ENCODE results near the gene SGMS2. TPM values are rescaled to one million over a fixed set of nuclear protein-coding genes. Genes with fewer than 3 reads are reported as not detected.
A peak's percentile ranks its signal among the peaks of the same experiment; 100 is the strongest.

Gene SGMS2
- total and polyA plus RNA-seq, 11 donors, result 2.6 to 117 (median 29.8) TPM

DNA sequence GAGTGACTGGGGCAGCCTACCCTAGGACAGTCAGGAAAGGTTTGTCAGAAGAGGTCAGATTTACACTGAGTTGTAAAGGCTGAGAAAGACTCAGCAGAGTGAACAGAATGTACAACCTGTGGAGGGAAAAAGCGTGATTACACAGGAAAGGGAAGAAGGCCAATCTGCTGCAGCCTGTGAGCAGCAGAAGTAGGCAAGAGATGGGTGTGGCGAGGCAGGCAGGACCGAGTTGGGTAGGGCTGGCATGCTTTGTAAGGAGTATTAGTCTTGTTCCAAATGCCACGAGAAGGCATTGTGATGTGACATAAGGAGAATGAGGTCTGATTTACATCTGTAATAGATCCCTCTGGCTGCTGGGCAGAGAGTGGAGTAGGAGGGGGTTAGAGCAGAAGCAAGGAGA lies 12.6 kb downstream of the SGMS2 start:
- 66 to 75% (median 70%) methylated on average over 4 of the region's 4 CpGs for whole genome bisulfite sequencing, 4 donors
- H3K9me3 ChIP-seq, result peaks cover 0 to 7% (median 0%) of the 10 kb centered on the region in 12 donors
- TF ChIP-seq CTCF (IDR thresholded peaks at IDR 0.05) (no peak), POLR2A (IDR thresholded peaks at IDR 0.05) (no peak)
- peak in 1 of 5 donors; percentile 41 for DNase-seq
- intact Hi-C loops (cut with DNase I), result no loop called here
- no peaks in the 10 kb centered on the region for H3K36me3 ChIP-seq
- ATAC-seq, result peak in 3 of 4 donors; percentile 45 to 67 (median 55)
- H3K4me3 ChIP-seq, result no peak overlapping the region
- H3K27ac ChIP-seq, result peak overlapping the region in 2 of 12 donors; percentile 2 to 76
- H3K4me1 ChIP-seq, result peaks cover 0 to 43% (median 1%) of the 10 kb centered on the region in 12 donors
- H3K27me3 ChIP-seq, result no peaks in the 10 kb centered on the region

DNA sequence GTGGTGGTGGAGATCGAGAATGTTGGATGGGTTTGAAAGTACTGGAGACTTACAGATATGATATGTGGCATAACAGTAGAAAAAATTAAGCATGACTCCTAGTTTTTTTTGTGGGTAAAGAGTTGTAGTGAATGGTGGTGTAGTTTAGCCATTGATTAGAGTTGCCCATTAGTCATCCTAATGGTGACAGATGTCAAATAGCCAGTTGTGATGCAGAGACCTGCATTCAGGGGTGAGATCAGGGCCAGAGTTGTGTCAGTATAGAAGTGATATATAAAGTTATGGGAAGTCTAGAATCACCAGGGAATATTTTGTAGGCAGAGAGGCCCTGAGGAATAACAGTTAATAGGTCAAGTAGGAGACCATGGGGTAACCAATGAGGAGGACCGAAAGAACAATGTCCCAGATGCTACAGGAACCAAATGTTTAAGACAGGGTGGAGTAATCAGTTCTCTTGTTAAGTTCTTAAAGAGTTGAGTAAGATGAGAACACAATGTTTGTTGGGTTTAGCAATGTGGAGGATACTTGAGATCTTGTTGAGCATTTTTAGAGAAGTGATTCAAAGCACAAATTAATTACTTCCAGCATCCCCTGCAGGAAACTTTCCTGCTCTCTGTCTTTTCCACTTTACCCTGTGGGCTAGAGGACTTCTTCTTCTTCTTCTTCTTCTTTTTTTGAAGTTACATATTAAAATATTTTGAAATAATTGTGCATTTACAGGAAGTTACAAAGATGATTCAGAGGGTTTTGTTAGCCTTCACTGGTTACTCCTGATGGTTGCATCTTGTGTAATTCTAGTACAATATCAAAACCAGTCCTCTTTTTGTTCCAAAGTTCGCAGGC lies 13.3 kb downstream of the SGMS2 start:
- intact Hi-C loops (cut with DNase I), result no loop called here
- H3K36me3 ChIP-seq, result no peaks in the 10 kb centered on the region
- H3K27ac ChIP-seq, result peak overlapping the region in 2 of 12 donors; percentile 2 to 76
- peaks cover 0 to 48% (median 1%) of the 10 kb centered on the region in 12 donors for H3K4me1 ChIP-seq
- no peaks in the 10 kb centered on the region for H3K27me3 ChIP-seq
- H3K9me3 ChIP-seq, result peaks cover 0 to 7% (median 0%) of the 10 kb centered on the region in 12 donors
- ATAC-seq, result peak in 2 of 4 donors; percentile 54 to 63
- TF ChIP-seq CTCF (IDR thresholded peaks at IDR 0.05), result no peak
- TF ChIP-seq POLR2A (IDR thresholded peaks at IDR 0.05), result no peak
- no peak overlapping the region for H3K4me3 ChIP-seq
- DNase-seq, result no peak
- 87 to 91% (median 88%) methylated on average over 3 of the region's 3 CpGs for WGBS, 4 donors

DNA sequence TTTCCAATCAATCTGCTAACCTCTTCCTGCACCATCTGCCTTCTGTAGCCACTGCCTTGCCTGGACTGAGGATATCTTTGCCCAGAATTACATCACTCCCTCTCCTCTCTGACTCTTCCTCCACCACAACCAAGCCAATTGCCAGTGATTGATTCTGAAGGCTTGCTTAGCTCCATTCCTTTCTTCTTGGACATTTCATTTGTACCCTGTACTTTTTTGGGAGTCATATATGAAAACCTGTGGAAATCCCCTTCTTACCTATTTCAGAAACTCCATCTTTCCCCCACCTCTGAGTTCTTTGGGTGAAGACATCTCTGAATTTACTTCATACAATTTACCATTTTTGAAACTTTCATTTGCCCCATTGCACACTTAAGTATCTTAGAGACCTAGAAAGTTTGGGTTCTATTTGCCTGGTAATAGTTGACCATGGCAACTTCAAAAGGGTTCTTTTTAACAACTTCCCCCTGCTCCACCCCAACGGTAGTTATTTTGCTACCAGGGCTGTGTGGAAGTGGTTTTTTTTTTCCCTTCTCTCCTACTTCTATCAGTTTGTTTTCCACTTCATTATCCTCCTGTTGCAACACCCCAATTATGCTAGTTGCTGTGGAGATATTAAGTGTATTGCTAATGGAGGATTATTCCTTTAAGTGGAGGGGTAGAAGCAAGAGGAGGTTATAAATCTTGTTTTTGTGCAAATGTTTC lies 14.3 kb downstream of the SGMS2 start:
- TF ChIP-seq POLR2A (IDR thresholded peaks at IDR 0.05) (no peak), CTCF (IDR thresholded peaks at IDR 0.05) (no peak)
- Histone ChIP-seq H3K27me3 (no peaks in the 10 kb centered on the region), H3K36me3 (no peaks in the 10 kb centered on the region), H3K9me3 (peaks cover 0 to under 1% (median 0%) of the 10 kb centered on the region in 12 donors), H3K4me1 (peaks cover 0 to 50% (median 1%) of the 10 kb centered on the region in 12 donors), H3K4me3 (no peak overlapping the region), H3K27ac (peak overlapping the region in 1 of 12 donors; percentile 76)
- ATAC-seq (peak in 2 of 4 donors; percentile 57 to 67), DNase-seq (no peak)
- WGBS, 4 donors, result 55 to 83% (median 68%) methylated on average over 1 of the region's 1 CpG
- intact Hi-C loops (cut with DNase I), result no loop called here

DNA sequence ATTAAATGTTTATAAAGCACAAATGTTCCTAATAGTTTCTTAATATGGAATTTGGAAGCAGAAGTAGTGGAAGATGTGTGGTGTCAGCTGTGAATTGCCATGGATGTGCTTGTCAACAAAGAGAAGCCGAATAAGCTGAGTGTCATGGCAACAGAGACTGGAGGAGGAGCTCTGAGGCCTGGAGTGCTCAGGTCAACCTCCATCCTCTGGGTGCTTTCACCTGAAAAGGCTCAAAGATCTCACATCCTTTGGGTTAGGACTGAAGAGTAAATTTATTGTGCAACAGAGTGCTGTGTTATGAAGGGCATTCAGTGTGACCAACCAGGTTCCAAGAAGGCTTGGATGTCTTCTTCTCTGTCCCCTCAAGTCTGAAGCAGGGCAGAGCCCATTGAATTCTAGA lies 18.7 kb downstream of the SGMS2 start:
- ATAC-seq, result peak in 2 of 4 donors; percentile 38 to 50
- intact Hi-C loops (cut with DNase I), result no loop called here
- Histone ChIP-seq H3K9me3 (peaks cover 0 to 7% (median 0%) of the 10 kb centered on the region in 12 donors), H3K27ac (no peak overlapping the region), H3K27me3 (no peaks in the 10 kb centered on the region), H3K4me3 (no peak overlapping the region), H3K36me3 (no peaks in the 10 kb centered on the region), H3K4me1 (peaks cover 0 to 22% (median 4%) of the 10 kb centered on the region in 12 donors)
- TF ChIP-seq POLR2A (IDR thresholded peaks at IDR 0.05), result no peak
- no peak for TF ChIP-seq CTCF (IDR thresholded peaks at IDR 0.05)
- DNase-seq, result peak in 1 of 5 donors; percentile 18
- WGBS, 4 donors, result 34 to 56% (median 38%) methylated on average over 1 of the region's 1 CpG
